ENCODE data around the gene TOM1.

DNA sequence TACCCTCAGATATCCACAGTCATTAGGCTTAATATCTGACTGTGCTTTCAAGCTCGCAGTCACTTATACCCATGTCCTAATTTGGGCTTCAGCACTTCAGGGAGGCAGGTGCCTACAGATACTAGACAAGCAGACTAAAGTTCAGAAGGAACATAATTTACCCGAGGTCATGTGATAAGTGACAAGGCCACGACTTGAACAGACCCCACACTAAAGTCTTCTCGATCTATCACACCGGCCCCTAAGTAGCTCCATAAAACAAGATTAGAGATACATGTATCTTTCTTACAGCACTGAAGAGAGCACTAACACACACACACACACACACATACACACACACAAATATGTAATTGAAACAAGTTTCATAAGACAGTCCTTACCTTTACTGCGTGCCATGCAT is 32.6 kb downstream of the TOM1 start:
- no peak for TF ChIP-seq NFE2L1 (CRISPR knock-in tag; IDR thresholded peaks at IDR 0.05; ENCODE audit: borderline replicate concordance)
- no peak for TF ChIP-seq ZNF713 (CRISPR knock-in tag; IDR thresholded peaks at IDR 0.05)
- TF ChIP-seq ZBTB44 (CRISPR knock-in tag; IDR thresholded peaks at IDR 0.05), result no peak
